HG02973 (cell line): ENCODE data around the gene RPS27.
"Not testable (repeated sequence)": the region's sequence is repeated elsewhere in the genome, so short reads cannot be mapped to it uniquely, and the experiment has no call there.

Experiments
- ATAC-seq: cut with Tn5 transposase; IDR thresholded peaks from one replicate; pipeline ENCODE4 v1.9.1; 2021; ENCODE audit warnings: moderate library complexity; ENCODE audit not compliant: unreplicated experiment

Gene RPS27

GRCh38 chr1:153985341-153985912, 5.1 kb upstream of the RPS27 start:
- ATAC-seq = no peak

- ATAC-seq = no peak
Observed at GRCh38 chr1:153985941-153986761, 4.4 kb upstream of the RPS27 start, which contains the start of gene RAB13. TSS of gene RAB13 (minus strand) at chr1:153986339. CDS start at chr1:153986236, 103 bp downstream.

- no peak for ATAC-seq
Observed at GRCh38 chr1:153987621-153988020, 2.9 kb upstream of the RPS27 start.

GRCh38 chr1:153991151-153991630, 629 bp downstream of the RPS27 start:
- no peak for ATAC-seq

DNA sequence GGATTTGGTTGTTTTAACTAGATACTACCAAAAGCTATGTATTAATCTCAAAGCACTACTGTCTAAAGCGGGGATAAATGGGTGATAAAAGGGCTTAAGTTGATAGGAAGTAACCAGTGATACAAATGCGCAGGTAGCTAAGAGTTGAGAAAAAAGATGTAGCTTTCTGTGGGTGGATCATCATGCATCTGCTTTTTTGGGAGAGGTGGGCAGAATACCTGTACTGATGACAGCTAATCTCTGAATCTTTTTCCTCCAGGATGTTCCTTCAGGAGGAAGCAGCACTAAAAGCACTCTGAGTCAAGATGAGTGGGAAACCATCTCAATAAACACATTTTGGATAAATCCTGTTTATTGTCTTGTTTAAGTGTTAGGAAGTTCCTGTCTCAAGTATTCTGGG, 1.2 kb downstream of the RPS27 start:
- ATAC-seq = no peak

DNA sequence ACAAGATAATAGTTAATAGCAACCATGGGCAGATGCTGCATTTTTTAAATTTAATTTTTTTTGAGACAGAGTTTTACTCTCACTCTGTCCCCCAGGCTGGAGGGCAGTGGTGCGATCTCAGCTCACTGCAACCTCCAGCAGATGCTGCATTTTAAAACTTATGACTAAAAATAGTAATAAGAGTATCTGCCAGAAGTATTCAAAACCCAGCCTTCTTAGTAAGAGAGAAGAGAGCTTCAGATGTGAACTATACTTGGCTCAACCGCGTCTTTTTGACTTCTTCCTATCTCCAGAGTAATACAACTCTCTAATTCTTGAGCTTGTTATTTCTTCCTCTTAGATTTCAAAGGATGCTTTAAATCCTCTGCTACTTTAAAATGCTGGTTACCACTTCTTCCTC, 4.6 kb downstream of the RPS27 start:
- ATAC-seq = no peak

- no peak for ATAC-seq
Observed at GRCh38 chr1:153995640-153996039, 5.1 kb downstream of the RPS27 start.

GRCh38 chr1:153996882-153997281, 6.3 kb downstream of the RPS27 start:
- ATAC-seq = not testable (repeated sequence)

DNA sequence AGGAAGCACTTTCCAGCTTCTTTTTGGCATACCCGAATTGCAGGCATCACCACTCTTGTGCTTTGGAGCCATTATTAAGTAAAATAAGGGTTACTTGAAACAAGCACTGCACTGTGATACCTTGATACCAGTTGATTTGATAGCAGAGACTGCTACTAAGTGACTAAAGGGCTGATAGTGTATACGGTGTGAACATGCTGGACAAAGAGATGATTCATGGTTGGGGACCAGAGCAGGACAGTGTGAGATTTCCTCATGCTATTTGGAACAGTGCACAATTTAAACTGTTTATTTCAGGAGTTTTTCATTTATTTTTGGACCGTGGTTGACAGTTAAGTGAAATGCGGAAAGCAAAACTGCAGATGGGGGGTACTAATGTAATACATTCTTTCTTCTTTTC, 9.9 kb downstream of the RPS27 start:
- ATAC-seq = no peak

GRCh38 chr1:154006136-154006535, 15.6 kb downstream of the RPS27 start:
- ATAC-seq = no peak

GRCh38 chr1:154012129-154012528, 21.6 kb downstream of the RPS27 start:
- no peak for ATAC-seq

DNA sequence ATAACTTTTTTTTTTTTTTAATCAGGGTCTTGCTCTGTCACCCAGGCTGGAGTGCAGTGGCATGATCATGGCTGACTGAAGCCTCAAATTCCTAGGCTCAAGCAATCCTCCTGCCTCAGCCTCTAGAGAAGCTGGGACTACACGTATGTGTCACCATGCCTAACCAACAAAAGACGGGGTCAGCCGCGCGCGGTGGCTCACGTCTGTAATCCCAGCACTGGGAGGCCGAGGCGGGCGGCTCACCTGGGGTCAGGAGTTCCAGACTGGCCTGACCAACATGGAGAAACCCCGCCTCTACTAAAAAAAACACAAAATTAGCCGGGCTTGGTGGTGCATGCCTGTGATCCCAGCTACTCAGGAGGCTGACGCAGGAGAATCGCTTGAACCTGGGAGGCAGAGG, 22.0 kb downstream of the RPS27 start:
- ATAC-seq = not testable (repeated sequence)

DNA sequence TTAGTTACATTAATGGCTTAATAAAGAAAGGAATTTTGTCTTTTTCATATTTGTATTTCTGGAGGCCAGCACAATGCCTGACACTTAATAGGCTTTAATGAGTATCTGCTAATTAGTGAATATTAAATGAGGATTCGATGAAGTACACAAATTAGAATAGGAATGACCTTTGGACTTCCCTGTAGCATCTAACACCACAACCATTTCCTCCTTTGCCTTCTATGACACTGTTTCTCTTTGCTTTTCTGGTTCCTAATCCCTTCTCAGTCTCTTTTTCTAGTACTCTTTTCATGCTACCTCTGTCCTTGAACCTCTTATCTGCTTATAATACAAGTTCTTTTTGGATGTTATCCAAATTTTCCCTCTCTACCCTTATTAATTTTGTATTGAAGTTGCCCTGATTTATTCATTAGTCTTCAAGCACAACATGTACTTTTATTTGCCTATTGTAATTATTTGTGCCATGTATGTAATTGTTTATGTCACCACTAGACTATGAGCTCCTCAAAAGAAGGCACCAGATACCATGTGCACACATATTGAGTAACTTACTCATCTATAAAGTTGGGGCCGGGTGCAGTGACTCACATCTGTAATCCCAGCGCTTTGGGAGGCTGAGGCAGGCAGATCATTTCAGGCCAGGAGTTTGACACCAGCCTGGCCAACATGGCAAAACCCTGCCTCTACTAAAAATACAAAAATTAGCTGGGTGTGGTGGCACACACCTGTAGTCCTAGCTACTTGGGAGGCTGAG, 23.8 kb downstream of the RPS27 start:
- no peak for ATAC-seq

DNA sequence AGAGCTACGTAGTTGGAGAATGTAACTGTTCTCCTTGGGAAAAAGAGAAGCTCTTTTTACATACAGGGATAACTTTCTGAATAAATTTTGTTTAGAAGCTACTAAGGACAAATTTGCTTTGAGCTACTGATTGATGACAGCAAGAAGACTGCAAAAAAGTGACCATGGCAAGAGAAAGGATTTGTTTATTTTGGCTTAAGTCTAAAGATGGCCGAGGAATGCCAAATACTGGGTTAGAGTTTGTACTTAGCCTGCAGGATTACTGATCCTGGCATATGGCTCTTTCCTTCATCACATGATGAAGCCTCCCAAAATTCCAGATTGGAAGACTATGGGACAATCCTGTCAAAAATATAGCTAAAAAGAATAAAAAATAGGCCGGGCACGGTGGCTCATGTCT, 28.7 kb downstream of the RPS27 start:
- ATAC-seq = no peak

GRCh38 chr1:154019940-154020339, 29.4 kb downstream of the RPS27 start:
- ATAC-seq = no peak

- not testable (repeated sequence) for ATAC-seq
Observed at GRCh38 chr1:154033697-154034096, 43.1 kb downstream of the RPS27 start.
